Measurements from ENCODE around the gene TOP3B.

The TOP3B gene

DNA sequence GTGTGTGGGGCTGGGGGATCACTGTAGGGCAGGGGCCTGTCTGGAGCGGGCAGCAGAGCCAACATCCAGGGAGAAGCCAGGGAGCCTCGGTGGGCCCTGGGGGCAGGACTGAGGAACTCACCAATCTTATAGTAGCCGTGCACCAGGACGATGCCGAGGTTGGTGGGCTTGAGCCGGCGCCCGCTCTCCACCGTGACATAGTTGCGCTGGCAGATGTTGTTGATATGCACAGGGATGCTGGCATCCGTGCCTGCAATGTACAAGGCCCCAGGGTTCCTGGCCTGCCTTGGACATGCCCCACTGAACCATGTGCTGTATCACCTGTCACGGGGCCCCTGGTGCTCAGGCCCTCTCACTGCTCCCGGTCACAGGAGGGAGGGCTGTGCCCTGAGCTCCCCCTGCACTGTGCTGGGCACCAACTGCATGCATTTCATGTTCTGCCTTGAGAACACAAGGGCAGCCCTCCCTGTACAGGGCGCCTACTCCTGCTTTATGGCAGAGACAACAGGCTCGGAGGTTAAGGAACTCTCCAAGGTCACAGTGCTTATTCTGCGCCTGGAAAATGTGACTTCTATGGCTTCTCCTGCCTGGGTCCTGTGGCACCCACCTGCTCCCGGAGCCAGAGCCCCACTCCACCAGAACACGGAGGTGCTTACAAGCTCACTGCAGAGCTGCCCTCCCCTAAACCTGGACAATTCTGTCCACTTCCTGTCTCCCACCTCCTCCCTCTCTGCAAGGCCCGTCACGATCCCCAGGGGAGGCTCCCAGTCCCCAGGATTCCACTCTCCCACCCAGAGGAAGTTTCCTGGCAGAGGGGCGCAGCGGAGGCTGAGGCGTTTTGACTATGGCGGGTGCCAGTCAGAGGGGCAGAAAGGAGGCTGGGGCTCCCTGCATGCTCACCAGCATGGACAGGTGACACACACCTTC is 22.1 kb downstream of the TOP3B start:
- no peak for DNase-seq

GRCh38 chr22:21959274-21960074 is 23.1 kb downstream of the TOP3B start:
- DNase-seq: no peak

DNA sequence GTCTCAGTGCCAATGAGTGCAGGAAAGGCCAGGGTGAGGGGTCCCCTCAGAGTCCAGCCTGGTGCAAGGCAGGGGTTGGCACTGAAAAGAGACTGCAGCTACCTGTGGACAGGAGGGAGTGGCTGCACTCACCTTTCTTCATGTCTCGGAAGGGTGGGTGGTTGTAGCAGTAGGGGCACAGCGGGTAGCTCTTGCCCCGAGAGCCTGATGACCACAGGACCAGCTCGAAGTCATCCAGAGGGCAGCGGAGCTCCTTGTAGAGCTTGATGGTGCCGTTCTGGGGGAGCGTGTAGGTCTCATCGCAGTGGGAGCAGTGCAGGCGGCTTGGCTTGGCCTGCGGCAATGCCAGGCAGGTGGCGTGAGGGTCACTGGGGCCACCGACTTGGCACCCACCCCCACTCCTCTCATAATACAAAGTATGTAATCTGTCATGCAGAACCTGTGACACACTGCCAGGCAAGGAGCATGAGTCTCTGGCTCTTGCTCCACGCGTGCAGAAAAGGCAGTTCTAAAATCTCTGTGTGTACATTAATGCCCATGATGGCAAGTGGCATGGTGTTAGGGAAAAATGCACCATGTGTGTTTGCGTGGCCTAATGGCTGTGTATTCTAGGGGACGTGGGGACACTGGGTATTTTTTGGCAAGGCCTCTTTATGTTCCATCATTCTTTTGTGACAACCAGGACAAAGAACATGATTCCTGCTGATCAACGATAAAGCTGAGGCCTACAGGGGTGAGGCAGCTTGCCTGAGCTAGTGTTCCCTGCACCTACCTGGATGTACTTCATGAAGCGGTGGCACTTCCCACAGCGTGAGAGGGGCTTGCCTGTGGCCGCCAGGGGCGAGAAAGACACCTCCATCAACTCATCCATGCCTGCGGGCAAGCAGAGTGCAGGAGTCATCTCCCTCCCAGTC is 24.0 kb downstream of the TOP3B start:
- DNase-seq: no peak

DNA sequence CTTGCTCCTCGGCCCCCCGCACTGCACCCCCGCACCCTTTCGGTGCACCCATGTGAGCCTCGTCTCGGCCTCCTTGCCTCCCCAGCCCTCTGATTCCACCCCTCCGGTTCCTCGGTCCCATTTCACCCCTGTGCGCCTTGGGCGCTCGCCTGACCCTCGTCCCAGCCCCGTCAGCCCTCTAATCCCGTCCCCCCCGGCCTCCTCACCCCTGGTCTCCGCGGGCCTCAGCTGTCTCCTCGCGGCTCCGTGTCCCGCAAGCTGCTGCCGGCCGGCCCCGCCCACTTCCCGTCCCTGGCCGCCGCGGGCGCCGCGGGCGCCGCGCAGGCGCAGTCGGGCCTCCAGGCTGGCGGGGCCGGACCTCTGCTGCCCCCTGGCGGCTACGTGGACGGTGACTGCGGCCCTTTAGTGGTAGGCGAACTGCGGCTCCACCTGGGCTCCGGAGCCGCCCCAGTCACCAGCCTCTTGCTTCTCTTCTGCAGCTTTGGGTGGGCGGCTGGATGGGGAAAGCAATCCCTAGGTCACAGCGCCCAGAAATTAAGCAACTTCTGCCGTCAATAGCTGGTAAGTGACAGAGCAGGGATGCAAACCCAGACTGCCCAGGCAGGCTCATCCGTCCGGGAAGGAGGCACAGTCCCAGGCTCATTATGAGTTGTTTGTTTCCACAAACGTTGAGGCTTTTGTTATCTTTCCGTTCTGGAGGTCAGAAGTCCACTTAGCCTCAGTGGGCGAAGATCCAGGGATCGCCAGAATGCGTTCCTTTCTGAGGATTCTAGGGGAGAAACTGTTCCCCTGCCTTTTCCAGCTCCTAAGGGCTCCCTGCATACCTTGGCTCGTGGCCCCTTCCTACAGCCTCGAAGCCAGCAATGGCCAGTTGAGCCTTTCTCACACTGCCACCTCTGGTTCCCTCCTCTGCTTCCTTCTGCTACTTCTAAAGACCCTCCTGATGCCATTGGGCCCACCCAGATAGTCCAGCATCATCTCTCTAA is 29.7 kb downstream of the TOP3B start, which contains the start of gene PPM1F:
PPM1F (minus strand) TSS at position 263 of the 986 bp plus-strand sequence. CDS start 6,800 bp downstream, outside the sequence.
- DNase-seq: peak; percentile 11

- no peak for DNase-seq
These were observed 30.6 kb downstream of the TOP3B start for GRCh38 chr22:21951931-21952465.

DNA sequence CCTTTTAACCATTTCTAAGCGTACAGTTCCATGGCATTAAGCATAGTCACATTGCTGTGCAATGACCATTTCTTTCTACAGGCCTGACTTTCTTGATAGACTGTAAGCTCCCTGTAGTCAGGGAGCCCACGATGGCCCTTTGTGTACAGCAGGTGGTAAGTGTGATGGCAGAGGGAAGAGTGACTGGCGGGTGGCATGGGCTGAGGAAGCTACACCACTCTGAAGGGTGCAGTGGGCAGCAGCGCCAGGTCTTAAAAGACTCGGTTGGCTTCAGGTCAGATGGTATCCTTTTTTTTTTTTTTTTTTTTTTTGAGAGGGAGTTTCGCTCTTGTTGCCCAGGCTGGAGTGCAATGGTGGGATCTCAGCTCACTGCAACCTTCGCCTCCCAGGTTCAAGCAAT is 31.5 kb downstream of the TOP3B start:
- no peak for DNase-seq

DNA sequence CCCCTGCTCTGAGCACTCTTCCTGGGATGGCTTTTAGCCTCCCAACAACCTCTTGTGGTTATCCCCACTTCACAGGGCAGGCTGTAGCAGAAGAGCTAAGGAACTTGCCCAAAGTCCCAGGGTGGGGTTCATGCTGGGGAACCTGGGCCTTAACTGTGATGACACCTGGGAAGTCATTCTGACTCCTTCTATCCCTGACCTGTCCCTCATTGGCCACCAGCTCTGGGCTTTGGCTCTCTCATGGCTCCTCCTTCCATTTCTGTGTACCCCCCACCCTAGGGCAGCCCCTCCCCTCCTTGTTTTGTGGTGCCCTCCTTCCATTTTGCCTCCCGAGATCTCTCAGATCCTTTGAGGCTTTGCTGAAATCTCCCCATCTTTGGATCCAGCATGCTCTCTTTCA is 32.6 kb downstream of the TOP3B start:
- DNase-seq: no peak

- DNase-seq: no peak
These were observed 33.0 kb downstream of the TOP3B start for GRCh38 chr22:21949569-21949918.

DNA sequence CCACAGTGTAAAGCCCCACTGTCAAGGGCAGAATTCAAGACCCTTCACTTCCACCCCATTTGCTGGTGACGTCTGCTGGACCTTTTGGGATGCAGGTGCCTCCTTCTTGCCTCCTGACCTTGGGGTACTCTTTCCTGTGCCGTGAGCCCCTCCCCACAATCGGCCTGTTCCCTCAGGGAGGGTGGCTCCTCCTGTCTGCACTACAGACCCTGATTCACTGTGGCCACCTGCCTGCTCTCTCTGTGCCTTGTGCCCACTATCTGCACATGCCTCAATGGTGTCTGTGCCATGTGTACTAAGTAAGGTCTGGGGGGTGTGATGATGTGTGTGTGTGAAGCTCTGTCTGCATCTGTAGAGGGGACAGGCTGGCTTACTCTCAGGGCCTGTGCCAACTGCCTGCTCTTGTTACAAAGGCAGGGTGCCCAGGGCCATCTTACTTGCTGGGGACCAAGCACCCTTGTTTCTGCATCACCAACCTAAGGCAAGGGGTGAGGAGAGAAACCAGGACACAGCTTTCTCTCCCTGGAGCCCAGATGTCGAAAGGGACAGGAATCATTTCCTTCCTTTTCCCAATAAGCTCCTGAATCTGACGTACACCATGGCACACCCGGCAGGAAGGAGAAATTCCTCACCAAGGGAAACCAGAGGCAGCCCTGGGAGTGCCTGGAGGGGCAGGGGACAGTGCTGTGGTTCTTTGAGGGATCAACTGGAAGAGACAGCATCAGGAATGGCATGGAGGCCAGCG is 33.6 kb downstream of the TOP3B start:
- DNase-seq: no peak

DNA sequence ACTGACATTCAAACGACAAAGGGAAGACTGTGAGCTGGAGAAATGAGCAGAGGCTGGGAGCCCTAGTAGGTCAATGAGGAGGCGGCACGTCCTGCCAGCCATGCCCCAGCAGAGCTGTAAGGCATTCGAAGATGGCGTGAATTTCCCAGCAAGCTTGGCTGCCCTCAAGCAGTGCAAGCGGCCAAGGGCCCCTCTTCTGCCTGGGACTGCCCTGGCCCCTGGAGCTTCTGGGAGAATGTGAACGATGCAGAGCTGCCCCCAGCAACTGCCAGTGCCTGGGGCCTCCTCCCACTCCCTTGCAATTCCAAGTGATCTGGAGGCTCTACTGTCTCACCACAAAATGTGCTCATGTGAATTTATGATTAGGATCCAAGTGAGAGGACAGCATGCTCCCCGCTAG is 34.2 kb downstream of the TOP3B start:
- DNase-seq: no peak

DNA sequence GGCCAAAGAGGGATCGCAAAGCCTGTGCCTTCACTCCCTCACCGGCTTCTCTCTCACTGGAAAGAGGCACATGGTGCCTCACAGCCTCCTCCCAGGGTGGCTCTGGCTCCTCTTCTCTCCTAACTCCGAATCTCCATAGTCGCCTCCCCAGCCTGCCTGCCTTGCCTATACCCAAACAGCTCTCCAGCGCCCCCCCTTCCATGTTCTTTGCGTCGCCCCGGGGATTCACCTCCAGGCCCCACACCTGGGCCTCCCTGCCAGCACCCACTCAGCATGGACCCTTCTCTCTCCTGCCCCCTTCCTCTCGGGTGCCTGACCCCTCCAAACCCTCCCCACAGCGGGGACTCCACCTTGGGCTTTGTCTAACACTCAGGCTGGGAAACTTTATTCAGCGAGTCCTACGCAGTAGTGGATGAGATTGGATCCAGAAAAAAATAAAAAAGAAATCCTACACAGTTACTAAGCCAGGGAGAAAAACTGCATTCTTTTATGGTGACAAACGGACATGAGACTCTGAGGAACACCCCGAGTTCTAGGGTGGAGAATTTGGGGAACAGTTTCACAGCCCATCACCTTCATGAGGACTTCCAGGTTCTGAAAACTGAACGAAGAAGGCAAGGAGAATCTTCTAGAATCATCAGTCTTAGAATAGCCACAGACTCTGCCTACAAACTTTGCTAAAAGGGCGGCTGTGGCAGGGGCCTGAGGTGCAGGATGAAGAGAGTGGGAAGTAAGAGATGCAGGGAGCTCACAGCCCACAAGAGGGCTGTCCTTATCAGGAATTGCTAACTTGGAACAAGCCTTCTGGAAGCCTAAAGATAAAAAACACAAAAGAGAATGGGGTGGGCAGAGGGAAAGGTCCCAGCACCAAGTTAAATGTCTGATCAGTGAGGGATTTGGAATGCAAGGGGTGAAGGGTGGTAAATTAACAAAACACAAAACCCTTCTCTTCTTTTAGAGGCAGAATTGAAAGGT is 35.3 kb downstream of the TOP3B start:
- no peak for DNase-seq

- no peak for DNase-seq
These were observed 36.2 kb downstream of the TOP3B start for GRCh38 chr22:21946262-21946925.

DNA sequence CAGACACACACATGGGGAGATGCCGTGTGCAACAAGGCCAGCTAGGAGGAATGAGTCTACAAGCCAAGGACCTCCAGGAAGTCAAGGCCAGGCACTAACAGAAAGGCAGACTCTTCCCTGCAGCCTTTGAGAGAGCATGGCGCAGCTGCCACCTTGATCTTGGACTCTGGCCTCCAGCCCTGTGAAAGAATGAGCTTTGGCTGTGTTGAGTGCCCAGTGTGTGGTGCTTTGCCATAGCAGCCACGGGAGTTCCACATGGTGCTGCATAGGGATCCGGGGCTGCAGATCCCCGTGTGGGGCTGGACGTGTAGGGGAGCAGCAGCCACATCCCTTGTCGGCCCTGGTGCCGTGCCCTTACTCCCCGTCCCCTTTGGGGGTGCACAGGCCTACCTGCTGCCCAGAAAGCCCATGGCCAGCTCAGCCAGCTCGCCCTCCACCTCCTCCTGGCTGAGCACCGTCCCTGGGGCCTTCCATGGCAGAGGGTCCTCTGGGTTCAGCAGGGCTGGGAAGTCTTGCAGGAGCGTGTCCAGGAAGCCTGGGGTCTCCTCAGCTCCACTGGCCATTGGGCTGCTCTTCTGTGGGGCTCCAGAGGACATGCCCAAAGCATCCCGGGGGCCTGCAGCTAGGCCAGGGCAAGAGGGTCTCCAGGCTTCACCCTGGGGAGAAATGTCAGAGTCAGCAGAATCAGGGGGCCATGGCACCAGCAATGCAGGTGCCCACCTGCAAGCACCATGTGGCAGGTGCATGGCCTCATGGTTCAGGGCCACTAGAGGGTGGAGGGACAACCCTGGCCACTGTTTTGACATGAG is 36.9 kb downstream of the TOP3B start:
- DNase-seq: no peak

DNA sequence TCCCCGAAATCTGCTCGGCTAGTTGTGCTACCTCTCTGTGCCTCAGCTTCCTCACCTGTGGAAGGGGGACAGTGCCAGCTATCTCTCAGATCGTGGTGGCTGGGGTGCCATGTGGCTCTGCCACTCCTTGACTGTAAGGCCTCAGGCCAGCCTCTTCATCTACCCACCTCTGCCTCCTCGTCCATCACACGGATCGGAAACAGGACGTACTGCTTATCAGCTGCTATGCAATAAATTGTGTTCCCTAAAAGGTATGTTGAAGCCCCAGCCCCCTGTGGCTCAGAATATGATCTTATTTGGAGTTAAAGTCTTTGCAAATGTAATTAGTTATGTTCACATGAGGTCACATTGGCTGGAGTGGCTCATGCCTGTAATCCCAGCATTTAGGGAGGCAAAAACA is 37.7 kb downstream of the TOP3B start:
- no peak for DNase-seq

GRCh38 chr22:21943571-21944448 is 38.8 kb downstream of the TOP3B start:
- DNase-seq: no peak

GRCh38 chr22:21942407-21943343 is 39.9 kb downstream of the TOP3B start:
- no peak for DNase-seq
